ENCODE measurements around the gene XRCC5.

The XRCC5 gene

GRCh38 chr2:216231867-216232266, 122.7 kb downstream of the XRCC5 start:
- no peak overlapping the region for H2BK120ac ChIP-seq (ENCODE audit: insufficient read depth, low read length, poor library complexity)
- no peaks in the 10 kb centered on the region for H3K4me1 ChIP-seq (ENCODE audit: control insufficient read depth in 1 of 2, insufficient read depth in 2 of 2, low read length in 2 of 2)
- H3K9me3 ChIP-seq (ENCODE audit: insufficient read depth, low read depth, low read length), result peaks cover 2% of the 10 kb centered on the region
- no peak overlapping the region for H3K9ac ChIP-seq (ENCODE audit: low read length)
- H3K4me3 ChIP-seq (ENCODE audit: low read depth, low read length), result no peak overlapping the region
- H3K18ac ChIP-seq (ENCODE audit: low read length), result no peak overlapping the region
- no peak overlapping the region for H2BK5ac ChIP-seq (ENCODE audit: low read depth, low read length, poor library complexity)
- H2BK12ac ChIP-seq (ENCODE audit: low read length), result no peak overlapping the region
- no peaks in the 10 kb centered on the region for H3K79me1 ChIP-seq (ENCODE audit: low read length)
- no peak overlapping the region for H3K4me2 ChIP-seq (ENCODE audit: low read length)
- WGBS (ENCODE audit: extremely low coverage, insufficient coverage, insufficient read length), result no CpG with 5 or more reads among the region's 1 CpG
- no peak overlapping the region for H4K8ac ChIP-seq (ENCODE audit: low read depth, low read length)
- no peak overlapping the region for H3K23ac ChIP-seq (ENCODE audit: low read length)
- no peak overlapping the region for H2AFZ ChIP-seq (ENCODE audit: insufficient read depth, low read length, poor library complexity)
- H3K27ac ChIP-seq (ENCODE audit: low read depth, low read length), result no peak overlapping the region
- no peaks in the 10 kb centered on the region for H3K27me3 ChIP-seq (ENCODE audit: insufficient read depth, low read length)
- H3K4ac ChIP-seq (ENCODE audit: low read depth, low read length), result no peak overlapping the region
- H3K36me3 ChIP-seq (ENCODE audit: control insufficient read depth in 1 of 2, insufficient read depth in 2 of 2, low read length in 2 of 2), result no peaks in the 10 kb centered on the region
- H4K12ac ChIP-seq (ENCODE audit: low read depth, low read length), result no peak overlapping the region
- H3K14ac ChIP-seq (ENCODE audit: low read length), result no peak overlapping the region
- no peak overlapping the region for H2AK5ac ChIP-seq (ENCODE audit: low read length)
- no peak overlapping the region for H4K91ac ChIP-seq (ENCODE audit: low read depth, low read length)
- no peaks in the 10 kb centered on the region for H3K79me2 ChIP-seq (ENCODE audit: control insufficient read depth, insufficient read depth, low read length, poor library complexity)
- no peak for DNase-seq

DNA sequence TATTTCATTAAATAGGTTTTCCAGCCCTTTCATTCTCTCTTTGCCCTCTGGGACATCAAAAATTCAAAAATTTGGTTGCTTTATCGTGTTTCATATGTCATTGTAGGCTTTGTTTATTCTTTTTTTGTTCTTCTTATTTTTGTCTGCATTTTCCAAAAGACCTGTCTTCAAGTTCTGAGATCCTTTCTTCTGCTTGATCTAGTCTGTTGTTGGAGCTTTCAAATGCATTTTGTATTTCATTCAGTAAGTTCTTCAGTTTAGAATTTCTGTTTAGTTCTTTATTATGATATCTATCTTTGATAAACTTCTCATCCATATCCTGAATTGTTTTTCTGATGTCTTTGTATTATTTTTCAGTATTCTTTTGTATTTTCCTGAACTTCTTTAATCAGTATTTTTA, 123.6 kb downstream of the XRCC5 start:
- H4K8ac ChIP-seq (ENCODE audit: low read depth, low read length), result no peak overlapping the region
- peaks cover 2% of the 10 kb centered on the region for H3K9me3 ChIP-seq (ENCODE audit: insufficient read depth, low read depth, low read length)
- no peak overlapping the region for H2AK5ac ChIP-seq (ENCODE audit: low read length)
- H2BK120ac ChIP-seq (ENCODE audit: insufficient read depth, low read length, poor library complexity), result no peak overlapping the region
- no peak for DNase-seq
- H2BK5ac ChIP-seq (ENCODE audit: low read depth, low read length, poor library complexity), result no peak overlapping the region
- H3K36me3 ChIP-seq (ENCODE audit: control insufficient read depth in 1 of 2, insufficient read depth in 2 of 2, low read length in 2 of 2), result no peaks in the 10 kb centered on the region
- H2AFZ ChIP-seq (ENCODE audit: insufficient read depth, low read length, poor library complexity), result no peak overlapping the region
- no peak overlapping the region for H3K4ac ChIP-seq (ENCODE audit: low read depth, low read length)
- H3K79me2 ChIP-seq (ENCODE audit: control insufficient read depth, insufficient read depth, low read length, poor library complexity), result no peaks in the 10 kb centered on the region
- no peaks in the 10 kb centered on the region for H3K27me3 ChIP-seq (ENCODE audit: insufficient read depth, low read length)
- H3K27ac ChIP-seq (ENCODE audit: low read depth, low read length), result no peak overlapping the region
- H3K9ac ChIP-seq (ENCODE audit: low read length), result no peak overlapping the region
- no peak overlapping the region for H3K14ac ChIP-seq (ENCODE audit: low read length)
- no peak overlapping the region for H3K18ac ChIP-seq (ENCODE audit: low read length)
- no peak overlapping the region for H2BK12ac ChIP-seq (ENCODE audit: low read length)
- H3K79me1 ChIP-seq (ENCODE audit: low read length), result no peaks in the 10 kb centered on the region
- H3K4me3 ChIP-seq (ENCODE audit: low read depth, low read length), result no peak overlapping the region
- no peak overlapping the region for H3K23ac ChIP-seq (ENCODE audit: low read length)
- H4K12ac ChIP-seq (ENCODE audit: low read depth, low read length), result no peak overlapping the region
- H3K4me1 ChIP-seq (ENCODE audit: control insufficient read depth in 1 of 2, insufficient read depth in 2 of 2, low read length in 2 of 2), result no peaks in the 10 kb centered on the region
- WGBS (ENCODE audit: extremely low coverage, insufficient coverage, insufficient read length), result no CpG with 5 or more reads among the region's 1 CpG
- no peak overlapping the region for H3K4me2 ChIP-seq (ENCODE audit: low read length)
- H4K91ac ChIP-seq (ENCODE audit: low read depth, low read length), result no peak overlapping the region

DNA sequence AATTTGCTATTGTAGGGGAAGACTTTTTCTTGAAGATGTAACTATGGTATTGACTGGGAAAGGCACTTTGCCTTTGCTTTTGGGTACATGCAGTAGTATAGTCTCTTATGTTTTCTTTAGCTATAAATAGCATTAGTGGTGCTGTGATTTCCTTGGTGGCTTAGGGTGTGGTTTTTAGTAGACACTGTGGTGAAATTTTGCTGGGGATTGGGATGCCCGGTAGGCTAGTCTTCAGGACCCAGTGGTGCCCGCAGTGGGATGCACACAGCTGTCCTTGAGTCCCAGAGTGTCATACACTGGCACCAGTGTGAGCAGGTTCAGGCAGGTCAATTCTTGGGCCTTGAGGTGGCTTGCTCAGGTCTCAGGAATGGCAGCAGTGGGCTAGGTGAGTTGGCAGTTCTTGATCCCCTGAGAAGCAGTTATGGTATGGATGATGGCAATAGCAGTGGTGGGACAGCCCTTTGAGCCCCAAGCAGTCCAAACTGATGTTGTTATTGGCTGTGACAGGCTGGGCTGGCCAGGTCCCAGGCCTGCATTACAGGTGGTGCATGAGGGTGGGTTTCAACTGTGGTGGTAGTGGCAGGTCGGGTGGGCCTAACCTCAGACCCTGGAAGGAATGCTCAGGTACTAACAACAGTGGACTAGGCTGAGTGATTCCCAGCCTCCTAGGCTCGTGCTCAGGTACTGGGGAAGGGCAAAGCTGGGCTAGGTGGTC, 124.3 kb downstream of the XRCC5 start:
- Histone ChIP-seq H3K79me2 (ENCODE audit: control insufficient read depth, insufficient read depth, low read length, poor library complexity) (no peaks in the 10 kb centered on the region), H3K4ac (ENCODE audit: low read depth, low read length) (no peak overlapping the region), H3K79me1 (ENCODE audit: low read length) (no peaks in the 10 kb centered on the region), H3K27ac (ENCODE audit: low read depth, low read length) (no peak overlapping the region), H4K12ac (ENCODE audit: low read depth, low read length) (no peak overlapping the region), H3K27me3 (ENCODE audit: insufficient read depth, low read length) (no peaks in the 10 kb centered on the region), H4K91ac (ENCODE audit: low read depth, low read length) (no peak overlapping the region), H2AFZ (ENCODE audit: insufficient read depth, low read length, poor library complexity) (no peak overlapping the region), H3K14ac (ENCODE audit: low read length) (no peak overlapping the region), H4K8ac (ENCODE audit: low read depth, low read length) (no peak overlapping the region), H3K4me1 (ENCODE audit: control insufficient read depth in 1 of 2, insufficient read depth in 2 of 2, low read length in 2 of 2) (no peaks in the 10 kb centered on the region), H2AK5ac (ENCODE audit: low read length) (no peak overlapping the region), H3K4me2 (ENCODE audit: low read length) (no peak overlapping the region), H3K23ac (ENCODE audit: low read length) (no peak overlapping the region), H3K9me3 (ENCODE audit: insufficient read depth, low read depth, low read length) (peaks cover 2% of the 10 kb centered on the region), H3K36me3 (ENCODE audit: control insufficient read depth in 1 of 2, insufficient read depth in 2 of 2, low read length in 2 of 2) (no peaks in the 10 kb centered on the region), H3K18ac (ENCODE audit: low read length) (no peak overlapping the region), H2BK12ac (ENCODE audit: low read length) (no peak overlapping the region), H2BK5ac (ENCODE audit: low read depth, low read length, poor library complexity) (no peak overlapping the region), H3K4me3 (ENCODE audit: low read depth, low read length) (peak overlapping the region; percentile 11), H3K9ac (ENCODE audit: low read length) (no peak overlapping the region), H2BK120ac (ENCODE audit: insufficient read depth, low read length, poor library complexity) (no peak overlapping the region)
- DNase-seq, result no peak
- no CpG with 5 or more reads among the region's 4 CpGs for WGBS (ENCODE audit: extremely low coverage, insufficient coverage, insufficient read length)

DNA sequence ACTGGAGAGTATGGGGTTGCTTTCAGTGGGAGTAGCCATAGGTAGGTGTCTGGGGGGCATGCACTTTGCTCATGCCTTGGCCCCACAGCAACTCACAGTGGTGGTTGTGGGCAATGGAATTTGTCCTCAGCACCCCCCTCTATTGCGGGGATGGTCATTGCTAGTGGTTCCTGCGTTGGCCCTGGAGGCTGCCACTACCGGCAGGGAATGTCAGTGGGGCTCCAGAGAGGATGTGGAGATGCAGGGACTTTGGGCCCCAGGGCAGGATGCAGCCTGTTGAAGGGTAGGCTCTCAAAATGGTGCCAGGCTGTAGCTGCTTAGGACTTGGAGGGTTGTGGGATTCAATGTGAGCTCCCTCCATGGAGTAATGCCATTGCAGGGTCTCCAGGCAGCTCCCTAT, 125.0 kb downstream of the XRCC5 start:
- Histone ChIP-seq H3K36me3 (ENCODE audit: control insufficient read depth in 1 of 2, insufficient read depth in 2 of 2, low read length in 2 of 2) (no peaks in the 10 kb centered on the region), H4K12ac (ENCODE audit: low read depth, low read length) (no peak overlapping the region), H3K4ac (ENCODE audit: low read depth, low read length) (no peak overlapping the region), H3K4me3 (ENCODE audit: low read depth, low read length) (no peak overlapping the region), H3K14ac (ENCODE audit: low read length) (no peak overlapping the region), H3K23ac (ENCODE audit: low read length) (no peak overlapping the region), H3K27me3 (ENCODE audit: insufficient read depth, low read length) (no peaks in the 10 kb centered on the region), H3K9me3 (ENCODE audit: insufficient read depth, low read depth, low read length) (peaks cover 2% of the 10 kb centered on the region), H3K79me1 (ENCODE audit: low read length) (no peaks in the 10 kb centered on the region), H3K79me2 (ENCODE audit: control insufficient read depth, insufficient read depth, low read length, poor library complexity) (no peaks in the 10 kb centered on the region), H4K8ac (ENCODE audit: low read depth, low read length) (no peak overlapping the region), H2BK5ac (ENCODE audit: low read depth, low read length, poor library complexity) (no peak overlapping the region), H3K27ac (ENCODE audit: low read depth, low read length) (no peak overlapping the region), H2BK120ac (ENCODE audit: insufficient read depth, low read length, poor library complexity) (no peak overlapping the region), H2BK12ac (ENCODE audit: low read length) (no peak overlapping the region), H2AFZ (ENCODE audit: insufficient read depth, low read length, poor library complexity) (no peak overlapping the region), H3K4me2 (ENCODE audit: low read length) (no peak overlapping the region), H3K18ac (ENCODE audit: low read length) (no peak overlapping the region), H3K4me1 (ENCODE audit: control insufficient read depth in 1 of 2, insufficient read depth in 2 of 2, low read length in 2 of 2) (no peaks in the 10 kb centered on the region), H4K91ac (ENCODE audit: low read depth, low read length) (no peak overlapping the region), H2AK5ac (ENCODE audit: low read length) (no peak overlapping the region), H3K9ac (ENCODE audit: low read length) (no peak overlapping the region)
- DNase-seq, result no peak
- WGBS (ENCODE audit: extremely low coverage, insufficient coverage, insufficient read length), result no CpG with 5 or more reads among the region's 3 CpGs
